Subcutaneous adipose tissue (tissue), 4 donors: ENCODE results near the gene RFPL2. TPM values are rescaled to one million over a fixed set of nuclear protein-coding genes. Genes with fewer than 3 reads are reported as not detected.

Source experiments
- total RNA-seq, 4 donors: library from RNA; depleted of rRNA; stranded (reverse); fragments of >200 nt; gene quantifications; one replicate each; pipeline ENCODE4 v1.1.0, GENCODE V29; 2016
- TF ChIP-seq, protein P1 (sequence below): fragments of 450-650 bp; IDR thresholded peaks from one replicate; pipeline ENCODE4 v1.5.1; 2016; ENCODE audit warnings: low read depth, mild to moderate bottlenecking, control low read depth, antibody characterized with exemption, moderate library complexity

RFPL2 gene
- total RNA-seq: under 1 TPM in 1 of 4 donors, not detected in 3; 0.68 TPM

- TF ChIP-seq, protein P1, sequence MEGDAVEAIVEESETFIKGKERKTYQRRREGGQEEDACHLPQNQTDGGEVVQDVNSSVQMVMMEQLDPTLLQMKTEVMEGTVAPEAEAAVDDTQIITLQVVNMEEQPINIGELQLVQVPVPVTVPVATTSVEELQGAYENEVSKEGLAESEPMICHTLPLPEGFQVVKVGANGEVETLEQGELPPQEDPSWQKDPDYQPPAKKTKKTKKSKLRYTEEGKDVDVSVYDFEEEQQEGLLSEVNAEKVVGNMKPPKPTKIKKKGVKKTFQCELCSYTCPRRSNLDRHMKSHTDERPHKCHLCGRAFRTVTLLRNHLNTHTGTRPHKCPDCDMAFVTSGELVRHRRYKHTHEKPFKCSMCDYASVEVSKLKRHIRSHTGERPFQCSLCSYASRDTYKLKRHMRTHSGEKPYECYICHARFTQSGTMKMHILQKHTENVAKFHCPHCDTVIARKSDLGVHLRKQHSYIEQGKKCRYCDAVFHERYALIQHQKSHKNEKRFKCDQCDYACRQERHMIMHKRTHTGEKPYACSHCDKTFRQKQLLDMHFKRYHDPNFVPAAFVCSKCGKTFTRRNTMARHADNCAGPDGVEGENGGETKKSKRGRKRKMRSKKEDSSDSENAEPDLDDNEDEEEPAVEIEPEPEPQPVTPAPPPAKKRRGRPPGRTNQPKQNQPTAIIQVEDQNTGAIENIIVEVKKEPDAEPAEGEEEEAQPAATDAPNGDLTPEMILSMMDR: no peak
Observed at GRCh38 chr22:32204856-32205722, at the start of gene RFPL2. RFPL2 (minus strand) TSS chr22:32205073; CDS start chr22:32202451, 2,622 bp downstream.

- TF ChIP-seq, protein P1: no peak
Observed at GRCh38 chr22:32249231-32249630, 44.4 kb upstream of the RFPL2 start.

DNA sequence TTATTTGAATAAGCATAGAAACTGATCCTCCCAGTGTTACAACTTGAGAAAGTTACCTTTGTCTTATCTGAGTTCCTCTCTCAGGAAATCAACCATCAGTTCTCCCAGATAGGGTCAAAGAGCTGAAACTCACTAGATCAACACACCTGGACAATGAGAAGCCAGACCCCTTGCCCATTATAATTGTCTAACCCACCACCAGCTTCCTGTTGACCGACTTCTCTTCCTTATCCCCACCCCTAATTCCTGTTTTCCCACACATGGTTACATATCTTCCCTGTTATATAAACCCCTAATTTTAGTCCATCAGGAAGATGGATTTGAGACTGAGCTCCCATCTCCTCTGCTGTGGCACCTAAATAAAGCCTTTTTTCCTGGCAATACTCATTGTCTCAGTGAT is 43.4 kb upstream of the RFPL2 start:
- TF ChIP-seq, protein P1: no peak

GRCh38 chr22:32246166-32246565 is 41.3 kb upstream of the RFPL2 start:
- TF ChIP-seq, protein P1: no peak

GRCh38 chr22:32245042-32245441 is 40.2 kb upstream of the RFPL2 start:
- TF ChIP-seq, protein P1: no peak

GRCh38 chr22:32244547-32244946 is 39.7 kb upstream of the RFPL2 start:
- TF ChIP-seq, protein P1: no peak

DNA sequence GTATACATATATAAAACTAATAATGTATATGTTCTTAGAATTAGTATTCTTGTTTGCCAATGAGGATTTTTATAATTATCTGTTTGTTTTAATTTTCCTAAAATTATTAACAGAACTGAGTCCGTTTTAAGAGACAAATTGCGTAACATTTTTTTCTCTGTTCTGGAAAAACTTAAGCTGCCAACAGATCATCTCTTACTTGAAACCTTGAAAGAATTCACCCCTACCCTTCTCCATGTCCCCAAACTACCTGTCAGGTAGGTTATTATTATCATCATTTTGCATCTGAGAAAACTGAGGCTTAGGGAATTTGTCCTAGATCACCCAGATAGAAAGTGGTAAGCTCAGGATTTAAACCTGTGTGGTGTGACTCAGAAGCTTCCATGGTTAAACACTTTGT is 35.6 kb upstream of the RFPL2 start:
- TF ChIP-seq, protein P1: no peak
